HS-27A (cell line): ENCODE data around the gene AKAP8.
"Not testable (repeated sequence)": the region's sequence is repeated elsewhere in the genome, so short reads cannot be mapped to it uniquely, and the experiment has no call there.

Experiments
- DNase-seq: peaks from one replicate; pipeline ENCODE4 v3.0.0-alpha.2; 2012; ENCODE audit warnings: low read depth, missing footprints

Gene AKAP8

DNA sequence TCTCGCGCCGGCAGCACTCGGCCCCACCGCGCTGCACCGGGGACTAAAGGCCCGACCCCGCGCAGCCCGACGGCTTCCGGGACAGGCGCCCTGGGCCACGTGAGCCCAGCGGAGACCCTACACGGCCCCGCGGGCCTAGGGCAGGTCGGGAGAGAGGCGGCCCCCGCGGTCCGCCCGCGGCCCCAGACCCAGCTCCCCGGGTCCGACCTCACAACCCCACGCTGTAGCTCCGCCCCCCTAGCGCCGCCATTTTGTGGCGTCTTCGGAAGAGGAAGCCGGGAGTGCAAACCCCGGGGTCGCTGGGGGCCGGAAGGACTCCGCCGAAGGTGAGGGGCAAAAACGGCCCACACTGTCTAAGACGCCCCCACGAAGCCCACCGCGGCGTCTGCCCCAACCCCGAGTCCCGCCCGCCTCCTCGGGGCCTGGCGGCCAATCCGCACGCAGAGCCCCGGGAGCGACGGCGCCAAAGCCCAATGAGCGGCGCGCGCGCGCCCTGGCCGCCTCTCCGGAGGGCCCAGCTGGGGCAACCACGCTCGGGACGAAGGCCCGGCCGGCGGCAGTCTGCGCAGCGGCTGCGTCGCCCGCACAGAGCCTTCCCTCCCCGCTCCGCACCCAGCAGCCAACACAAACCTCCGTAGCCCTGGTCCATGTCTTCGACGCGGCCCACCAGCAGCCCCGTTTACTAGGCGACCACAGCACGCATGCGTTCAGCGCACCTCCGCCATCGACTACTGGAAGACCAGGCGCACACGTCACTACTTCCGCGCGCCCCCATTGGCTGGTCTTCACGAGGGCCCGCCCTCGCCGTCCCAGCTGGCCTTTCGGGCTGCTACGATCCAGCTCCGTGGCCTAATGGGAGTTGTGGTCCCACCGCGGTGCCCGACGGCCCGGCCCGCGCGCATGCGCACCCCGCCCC, at the start of gene AKAP8:
AKAP8 (minus strand) TSS at position 705 of the 916 bp plus-strand sequence; CDS start at position 649, 56 bp downstream.
- DNase-seq = peak; percentile 89

DNA sequence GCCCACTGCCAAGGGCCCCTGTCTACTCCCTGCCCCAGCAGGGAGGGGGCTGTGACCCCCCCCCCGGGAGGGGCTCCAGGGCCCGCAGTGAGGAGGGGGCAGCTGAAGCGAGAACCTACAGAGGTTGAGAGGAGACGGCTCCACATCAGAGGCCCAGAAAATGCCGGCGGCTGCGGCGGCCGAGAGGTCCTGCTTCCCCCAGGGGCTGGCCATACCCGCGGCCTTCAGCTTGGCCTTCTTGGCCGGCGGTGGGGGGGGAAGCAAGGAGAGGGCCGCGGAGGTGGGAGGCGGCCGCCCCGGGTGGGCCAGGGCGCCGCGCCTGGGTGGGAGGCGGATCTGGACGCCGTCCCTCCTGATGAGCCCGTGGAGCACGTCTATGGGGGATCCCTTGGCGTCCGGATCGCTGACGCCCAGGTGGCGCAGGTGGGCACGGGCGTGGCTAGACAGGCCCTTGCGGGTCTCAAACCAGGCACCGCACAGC, 48.4 kb upstream of the AKAP8 start:
- DNase-seq = no peak

DNA sequence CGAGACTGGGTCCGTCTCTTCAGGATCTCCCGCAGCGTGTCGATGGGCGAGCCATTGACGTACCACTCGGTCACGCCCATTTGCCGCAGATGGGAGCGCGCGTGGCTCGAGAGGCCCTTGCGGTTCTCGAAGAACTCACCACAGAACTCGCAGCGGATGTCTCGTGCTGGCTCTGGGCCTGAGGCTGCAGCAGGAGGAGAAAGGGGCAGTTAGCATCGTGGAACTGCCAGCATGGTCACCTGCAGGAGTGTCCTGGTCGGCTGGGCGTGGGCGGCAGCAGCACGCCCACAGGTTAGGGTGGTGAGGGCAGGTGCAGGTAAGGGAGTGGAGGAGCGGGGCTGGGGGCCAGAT, 47.7 kb upstream of the AKAP8 start:
- DNase-seq = no peak

DNA sequence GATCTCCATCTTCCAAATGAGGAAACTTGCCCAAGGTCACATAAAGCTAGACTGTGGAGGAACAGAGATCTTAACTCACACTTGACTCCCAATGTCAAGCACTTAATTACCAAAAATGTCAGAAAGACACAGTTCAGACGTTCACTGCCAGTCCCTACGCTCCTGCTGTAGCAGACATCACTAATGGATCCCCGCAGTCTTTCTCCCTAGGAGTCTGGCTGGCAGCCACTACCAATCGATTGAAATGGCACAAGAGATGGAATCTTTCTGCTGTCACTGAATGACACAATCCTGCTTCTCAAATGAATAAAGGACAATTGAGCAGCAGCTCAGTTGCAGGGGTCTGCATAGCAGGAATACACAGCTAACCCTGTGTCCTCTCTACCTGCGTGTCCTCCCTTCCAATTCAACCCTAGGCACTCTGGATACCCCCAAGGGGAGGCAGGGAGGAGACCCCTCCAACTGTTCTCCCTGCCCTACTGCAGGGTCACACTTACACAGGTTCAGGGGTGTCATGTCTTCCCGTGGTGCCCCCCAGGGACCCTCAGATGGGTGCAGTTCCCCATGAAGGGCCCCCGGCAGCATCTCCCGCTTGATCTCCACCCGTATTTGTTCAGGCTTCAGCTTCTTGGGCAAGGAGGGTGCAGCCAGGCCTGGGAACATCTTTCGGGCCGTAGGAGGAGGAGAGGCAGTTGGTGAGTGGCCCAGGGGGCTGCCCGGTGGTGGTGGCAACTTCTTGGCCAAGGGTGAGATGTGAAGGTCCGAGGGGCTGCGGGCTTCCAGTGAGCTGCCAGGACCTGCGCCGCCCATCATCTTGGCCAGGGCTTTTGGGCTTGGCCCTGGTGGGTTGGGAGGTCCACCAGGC, 47.1 kb upstream of the AKAP8 start:
- DNase-seq = no peak

DNA sequence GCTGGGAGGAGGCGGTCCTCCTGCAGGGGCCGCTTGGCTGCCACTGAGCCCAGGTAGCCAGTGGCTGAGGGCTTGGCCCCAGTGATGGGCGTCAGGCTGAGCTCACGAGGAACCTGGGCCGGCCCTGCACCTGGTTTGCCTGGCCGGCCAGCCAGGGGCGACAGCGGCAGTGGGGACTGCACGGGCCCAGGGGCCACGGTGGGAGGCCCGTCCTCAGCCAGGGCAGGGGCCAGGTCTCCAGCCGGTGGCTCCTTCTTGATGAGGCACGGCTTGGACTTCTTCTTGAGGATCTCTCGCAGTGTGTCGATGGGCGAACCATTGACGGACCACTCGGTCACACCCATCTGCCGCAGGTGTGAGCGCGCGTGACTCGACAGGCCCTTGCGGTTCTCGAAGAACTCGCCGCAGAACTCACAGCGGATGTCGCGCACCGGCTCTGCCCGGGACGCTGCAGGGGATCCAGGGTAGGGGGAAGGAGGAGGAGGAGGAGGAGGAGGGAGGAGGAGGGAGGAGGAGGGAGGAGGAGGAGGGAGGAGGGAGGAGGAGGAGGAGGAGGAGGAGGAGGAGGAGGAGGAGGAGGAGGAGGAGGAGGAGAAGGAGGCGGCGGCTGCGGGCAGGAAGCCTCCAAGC, 45.8 kb upstream of the AKAP8 start:
- no peak for DNase-seq

DNA sequence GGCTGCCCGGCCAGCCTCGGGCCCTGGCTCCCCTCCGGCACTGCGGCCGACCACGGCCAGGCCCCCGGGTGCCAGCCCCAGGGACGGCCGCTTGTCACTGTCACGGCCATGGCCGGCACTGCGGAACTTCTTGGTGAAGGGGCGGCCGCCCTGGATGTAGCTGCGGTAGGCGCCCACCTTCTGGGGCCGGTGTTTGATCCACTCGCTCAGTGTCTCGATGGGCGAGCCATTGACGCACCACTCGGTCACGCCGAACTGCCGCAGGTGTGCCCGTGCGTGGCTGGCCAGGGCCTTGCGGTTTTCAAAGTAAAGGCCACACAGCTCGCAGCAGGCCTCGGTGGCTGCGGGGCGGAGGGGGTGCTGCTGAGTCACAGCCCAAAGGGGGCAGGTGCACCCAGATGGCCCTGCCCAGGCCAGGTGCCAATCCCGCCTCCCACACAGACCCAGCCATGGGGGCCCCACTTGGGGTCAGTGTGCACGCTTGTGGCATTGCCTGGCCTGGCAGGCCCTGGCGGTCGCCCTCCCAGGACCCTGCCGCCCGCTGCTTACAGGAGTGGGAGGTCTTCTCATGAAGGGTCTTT, 45.2 kb upstream of the AKAP8 start:
- DNase-seq = no peak

DNA sequence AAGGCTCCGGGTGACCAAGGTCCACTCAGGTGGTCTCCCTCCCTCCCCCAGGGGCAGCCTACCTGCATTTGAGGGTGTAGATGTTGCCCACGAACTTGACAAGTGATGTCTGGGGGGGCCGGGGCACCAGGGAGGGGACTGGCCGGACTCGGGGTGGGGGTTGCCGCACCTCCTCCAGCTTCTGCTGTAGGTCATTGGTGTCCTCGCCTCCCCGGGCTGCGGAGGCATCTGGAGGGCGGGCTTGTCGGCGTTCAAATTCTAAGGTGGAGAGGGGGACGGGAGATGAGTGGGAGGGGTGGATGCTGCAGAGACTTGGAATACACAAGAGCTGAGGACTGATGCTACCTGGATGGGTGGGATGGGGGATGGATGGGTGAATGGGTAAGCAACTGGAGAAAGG, 44.5 kb upstream of the AKAP8 start:
- DNase-seq = no peak

DNA sequence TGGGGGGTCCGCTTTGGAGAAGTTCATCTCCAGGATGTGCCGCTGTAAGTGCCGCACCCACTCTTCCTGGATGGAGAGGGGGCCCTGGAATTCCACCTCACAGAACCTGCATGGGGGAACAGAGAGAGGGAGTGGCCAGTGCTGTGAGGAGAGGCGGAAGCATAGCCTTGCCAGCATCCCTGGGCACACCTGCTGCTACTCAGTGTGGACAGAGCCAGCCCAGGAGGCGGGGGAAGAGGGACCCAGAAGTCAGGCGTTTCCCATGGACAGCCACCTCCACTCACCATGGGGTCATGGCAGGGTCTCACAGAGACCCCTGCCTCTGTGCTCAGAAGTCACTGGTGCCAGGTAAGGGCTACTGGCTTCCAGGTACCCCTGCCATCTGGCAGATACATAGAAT, 43.5 kb upstream of the AKAP8 start:
- no peak for DNase-seq

DNA sequence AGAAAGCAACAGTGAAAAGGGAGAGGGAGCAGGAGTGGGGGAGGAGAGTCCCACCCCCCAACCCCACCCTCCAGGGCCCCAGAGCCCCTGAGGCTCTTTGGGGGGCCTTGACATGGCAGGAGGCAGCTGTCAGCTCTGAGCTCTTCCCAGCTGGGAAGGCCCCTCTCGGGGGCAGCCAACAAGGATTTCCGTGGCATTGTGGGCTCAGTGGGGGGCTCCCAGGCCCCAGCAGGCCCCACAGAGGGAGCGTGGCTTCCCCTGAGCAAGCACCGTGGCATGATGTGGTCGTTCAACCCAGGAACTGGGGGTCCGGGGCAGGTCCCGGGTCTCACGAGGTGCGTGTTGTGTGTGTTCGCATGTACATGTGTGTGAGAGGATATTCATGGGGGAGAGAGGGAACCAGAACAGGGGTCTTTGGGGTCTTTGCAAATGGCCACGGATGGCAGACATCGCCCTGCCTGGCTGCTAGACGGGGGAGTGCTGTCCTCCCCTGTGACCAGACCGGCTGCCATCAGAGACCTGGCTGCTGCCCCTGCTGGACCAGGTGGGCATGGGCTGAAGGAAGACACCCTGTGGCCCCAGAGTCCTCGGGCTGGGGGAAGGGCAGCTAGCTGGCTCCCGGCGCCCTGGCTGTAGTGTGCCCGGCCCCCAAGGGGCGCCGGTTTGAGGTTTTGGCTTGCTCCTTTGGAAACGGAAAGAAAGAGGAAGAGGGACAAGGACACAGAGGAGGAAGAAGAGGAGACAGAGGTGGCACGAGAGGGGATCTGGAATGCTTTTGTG, 42.9 kb upstream of the AKAP8 start:
- no peak for DNase-seq

DNA sequence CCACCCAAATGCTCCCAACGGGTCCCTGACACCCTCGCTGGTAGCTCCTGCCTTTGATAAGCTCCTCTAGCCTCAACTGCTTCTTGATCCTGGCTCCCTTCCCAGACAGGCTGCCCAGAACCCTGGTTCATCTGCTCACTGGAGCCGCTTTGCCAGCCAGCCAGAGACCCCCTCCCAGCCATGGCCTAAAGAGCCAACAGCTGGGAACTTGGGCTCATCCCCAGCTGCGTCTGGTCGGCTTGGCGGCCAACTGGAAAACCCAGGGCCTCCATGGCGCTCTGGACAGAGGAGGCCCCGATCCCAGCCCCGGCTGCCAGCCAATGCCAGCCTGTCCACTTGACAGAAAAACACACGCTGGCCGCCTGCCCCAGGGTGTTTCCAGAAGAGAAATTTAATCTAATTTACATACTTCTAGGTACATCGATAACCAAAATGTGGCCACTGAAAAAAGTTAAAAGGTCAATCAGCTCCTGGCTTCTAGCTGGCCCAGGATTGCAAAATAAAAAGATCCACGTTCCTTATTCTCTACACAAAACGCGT, 42.2 kb upstream of the AKAP8 start:
- no peak for DNase-seq

DNA sequence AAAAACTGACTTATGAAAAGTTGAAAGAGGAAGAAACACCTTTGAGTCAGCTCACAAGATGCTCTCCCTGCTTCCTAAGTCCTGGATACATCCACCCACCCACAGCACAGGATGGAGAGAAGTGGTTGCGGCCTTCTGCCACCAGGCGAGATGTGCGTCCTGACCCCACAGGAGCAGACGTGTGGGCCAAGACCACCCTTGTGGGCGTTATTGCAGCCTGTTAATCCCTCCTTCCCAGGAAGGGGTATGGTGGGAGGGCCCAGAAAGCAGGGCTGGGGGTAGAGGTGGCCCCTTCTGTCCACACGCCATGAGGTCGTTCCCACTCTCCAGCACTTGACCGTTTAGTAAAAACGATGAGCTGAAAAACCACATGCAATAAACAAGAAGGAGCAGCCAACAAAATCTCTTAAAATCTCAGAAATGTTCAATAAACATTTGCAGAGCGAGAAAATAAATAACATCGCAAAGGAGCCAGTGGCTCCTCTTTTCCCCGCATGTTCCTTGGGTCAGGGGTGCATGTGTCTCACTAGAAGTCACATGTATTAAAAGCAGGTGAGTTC, 41.6 kb upstream of the AKAP8 start:
- DNase-seq = no peak

DNA sequence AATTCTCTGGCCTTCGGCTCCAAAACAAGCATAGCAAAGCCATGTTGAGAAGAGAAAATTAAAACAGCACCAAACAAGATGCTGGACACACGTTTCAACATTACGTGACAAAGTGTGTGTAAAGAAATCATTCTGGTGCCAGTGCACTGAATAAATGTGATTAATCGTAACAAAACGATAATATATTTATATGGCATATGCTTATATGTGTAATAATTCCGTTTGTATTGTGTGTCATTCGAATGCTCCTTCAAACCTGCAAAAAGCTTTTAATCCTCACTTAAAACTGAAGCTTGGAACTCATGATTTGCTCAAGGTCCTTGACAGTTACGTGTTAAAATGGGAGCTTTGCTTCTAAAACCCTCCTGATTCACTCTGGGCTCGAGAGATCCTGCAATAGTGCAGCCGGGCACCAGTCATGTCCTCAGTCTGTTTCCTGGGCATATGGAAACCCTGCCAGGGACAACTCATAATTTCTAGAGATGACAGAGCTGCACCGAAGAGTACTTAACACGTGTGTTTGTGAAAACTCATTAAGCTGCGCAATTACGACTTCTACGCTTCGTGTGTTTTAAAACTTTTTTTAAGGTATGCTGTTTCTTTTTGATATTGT, 39.9 kb upstream of the AKAP8 start:
- no peak for DNase-seq

DNA sequence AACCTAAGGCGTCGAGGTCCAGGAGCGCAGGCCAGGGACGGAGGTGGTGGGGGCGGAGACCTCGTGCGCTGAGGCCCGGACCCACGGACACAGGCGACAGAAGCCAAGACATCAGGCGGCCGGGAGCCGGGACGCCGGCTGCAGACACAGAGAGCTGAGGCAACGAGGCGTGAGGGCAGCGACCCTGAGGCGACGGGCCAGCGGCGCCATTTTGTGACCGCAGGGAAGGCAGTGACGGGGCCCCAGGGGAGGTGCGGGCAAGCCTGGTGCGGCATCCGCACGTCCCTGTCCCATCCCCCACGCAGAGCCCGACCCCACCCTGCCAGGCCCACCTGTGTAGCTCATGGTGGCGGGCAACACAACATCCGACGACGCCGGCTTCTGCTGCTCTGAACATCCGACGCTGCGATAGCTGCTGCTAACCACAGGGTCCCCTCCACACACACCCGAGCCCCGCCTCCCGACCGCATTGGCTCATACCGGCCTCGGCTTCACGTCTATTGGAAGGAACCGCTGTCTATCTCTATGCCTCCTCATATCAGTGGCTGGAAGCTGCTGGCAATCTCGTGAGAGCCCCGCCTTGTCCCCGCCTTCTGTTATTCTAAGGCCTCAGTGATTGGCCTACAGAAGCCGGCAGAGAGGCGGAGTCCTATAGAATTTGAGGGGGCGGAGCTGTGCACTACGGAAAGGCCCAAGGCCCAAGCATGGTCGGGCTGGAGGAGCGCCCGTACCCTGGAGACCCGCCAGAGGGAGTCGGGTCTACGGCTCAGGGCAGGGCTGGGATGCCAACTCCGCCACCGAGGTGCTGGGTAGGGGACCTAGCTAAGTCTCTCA, 39.2 kb upstream of the AKAP8 start, which contains the start of gene AKAP8L:
AKAP8L (minus strand) TSS at position 410 of the 834 bp plus-strand sequence; CDS start at position 345, 65 bp downstream.
- DNase-seq = peak; percentile 98

DNA sequence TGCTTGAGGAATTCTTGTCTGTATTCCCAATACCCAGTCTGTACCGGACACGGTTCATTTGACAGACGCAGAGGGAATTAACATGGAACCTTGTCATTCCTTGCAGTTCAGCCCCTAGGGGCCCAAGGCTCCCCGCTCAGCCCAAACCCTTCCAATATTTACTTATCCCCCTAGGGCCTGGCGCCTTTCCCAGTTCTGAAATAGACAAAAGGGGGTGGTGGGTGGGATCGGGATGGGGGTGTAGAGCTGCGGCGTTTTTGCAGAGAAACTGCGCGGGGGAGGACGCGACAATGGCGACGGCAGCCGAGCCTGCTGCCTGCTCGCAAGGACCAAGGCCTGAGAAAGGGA, 38.6 kb upstream of the AKAP8 start:
- DNase-seq = peak; percentile 9

DNA sequence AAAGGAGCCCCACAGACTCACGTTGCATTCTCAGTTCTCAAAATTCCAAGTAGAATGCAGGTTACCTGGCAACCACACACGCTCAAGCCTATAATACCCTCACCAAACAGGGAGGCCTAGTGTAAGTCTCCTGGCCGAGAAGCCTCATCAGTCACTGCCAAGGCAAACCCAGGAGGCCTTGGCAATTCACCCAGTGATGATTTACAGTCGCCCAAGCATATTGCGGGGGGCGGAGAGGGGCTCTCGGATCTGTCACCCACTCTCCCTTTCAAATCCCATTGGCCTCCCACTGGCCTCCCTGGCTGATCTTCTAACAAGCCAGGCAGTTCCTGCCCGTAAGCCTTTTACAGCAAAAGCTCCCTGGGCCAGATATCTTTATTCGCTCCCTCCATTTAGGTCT, 38.1 kb upstream of the AKAP8 start:
- DNase-seq = no peak

DNA sequence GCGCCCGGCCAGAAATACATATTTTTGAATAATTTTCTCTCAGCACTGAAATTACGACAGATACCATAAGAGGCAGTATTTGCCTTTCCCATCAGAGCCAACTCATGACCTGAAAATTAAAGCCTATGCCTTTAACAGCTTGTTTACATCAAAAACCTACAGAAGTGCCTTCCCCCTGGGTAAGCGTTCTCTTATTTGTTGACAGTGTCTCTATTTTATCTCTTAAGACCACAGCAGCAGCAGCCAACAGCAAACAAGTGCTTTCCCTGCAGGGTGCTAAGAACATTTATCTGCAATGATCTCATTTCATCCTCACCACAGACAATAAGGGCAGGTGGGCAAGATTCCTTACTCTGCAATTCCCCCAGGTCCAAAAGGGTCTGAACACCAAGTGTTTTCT, 33.2 kb upstream of the AKAP8 start:
- no peak for DNase-seq

DNA sequence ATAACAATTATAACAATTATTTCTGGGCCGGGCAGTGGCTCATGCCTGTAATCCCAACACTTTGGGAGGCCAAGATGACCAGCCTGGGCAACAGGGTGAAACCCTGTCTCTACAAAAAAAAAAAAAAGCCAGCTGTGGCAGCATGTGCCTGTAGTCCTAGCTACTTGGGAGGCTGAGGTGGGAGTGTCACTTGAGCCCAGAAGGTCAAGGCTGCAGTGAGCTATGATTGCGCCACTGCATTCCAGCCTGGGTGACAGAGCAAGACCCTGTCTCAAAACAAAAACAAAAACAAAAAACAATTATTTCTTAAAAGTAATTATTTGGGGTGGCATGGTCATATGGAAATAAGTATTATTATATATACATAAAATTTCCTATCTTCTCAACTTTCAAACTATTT, 31.8 kb upstream of the AKAP8 start:
- DNase-seq = not testable (repeated sequence)

DNA sequence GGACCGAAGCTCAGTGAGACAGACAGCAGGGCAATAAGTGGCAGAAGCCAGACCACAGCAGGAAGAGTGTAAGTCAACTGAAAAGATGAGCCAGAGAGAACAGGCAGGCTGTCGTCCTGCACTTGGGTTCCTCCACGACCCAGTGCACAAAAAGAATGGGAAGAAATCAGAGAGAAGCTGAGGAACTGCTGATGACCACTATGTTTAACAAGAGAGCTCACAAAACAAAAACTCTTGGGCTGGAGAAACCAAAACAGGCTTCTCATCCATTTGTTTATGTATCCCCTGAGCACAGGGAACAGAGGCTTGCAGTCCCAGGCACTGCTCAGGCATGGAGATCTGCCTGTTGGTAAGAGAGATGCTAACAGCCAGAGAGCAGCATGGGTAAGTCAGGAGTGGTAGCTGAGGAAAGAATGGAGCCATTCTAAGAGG, 25.2 kb upstream of the AKAP8 start:
- DNase-seq = no peak

DNA sequence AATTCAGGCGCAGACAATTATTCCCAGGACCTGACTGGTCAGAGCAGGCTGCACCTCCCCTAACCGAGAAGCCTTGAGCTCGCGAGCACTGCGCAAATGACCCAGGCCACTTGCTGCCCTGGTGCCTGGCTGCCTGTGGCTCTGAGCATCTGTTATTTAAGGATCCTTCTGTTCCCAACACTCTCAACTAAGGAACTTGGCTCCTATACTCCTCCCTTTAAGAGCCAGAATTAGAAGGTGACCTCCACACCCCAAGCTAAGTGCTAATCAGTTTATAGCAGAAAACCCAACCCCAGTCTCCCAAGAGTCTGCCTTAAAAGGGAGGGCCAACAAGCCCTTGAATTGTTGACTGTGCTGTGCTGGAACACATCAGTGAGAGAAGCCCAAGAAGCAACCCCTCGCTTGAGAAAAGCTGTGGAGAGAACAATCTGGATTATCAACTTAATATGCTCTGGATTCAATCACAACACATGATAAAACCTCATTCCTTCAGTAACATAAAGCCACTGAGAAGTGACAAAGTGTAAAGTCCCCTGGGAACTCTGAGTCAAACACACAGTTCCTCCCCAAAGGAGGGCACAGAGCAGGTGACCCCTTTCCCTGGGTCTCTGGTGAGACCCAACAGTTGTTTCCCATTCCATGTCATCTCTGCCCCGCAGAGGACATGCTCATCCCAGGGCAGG, 24.7 kb upstream of the AKAP8 start:
- DNase-seq = no peak
